Left lung (tissue), 10 donors: ENCODE measurements around the gene ZNF701. TPM values are rescaled to one million over a fixed set of nuclear protein-coding genes. Genes with fewer than 3 reads are reported as not detected.
"Not testable (repeated sequence)": the region's sequence is repeated elsewhere in the genome, so short reads cannot be mapped to it uniquely, and the experiment has no call there.

Experiments used
- ATAC-seq: fragments of 200-7000 bp; cut with Tn5 transposase; one replicate; pipeline ENCODE4 v1.9.1; 2020; ENCODE audit warnings: moderate library complexity
- DNase-seq, 4 donors: peaks; one replicate each; pipeline ENCODE4 v3.0.0-alpha.2; 2013 to 2020
- H3K27ac ChIP-seq, 2 donors: fragments of 200-600 bp; sonication (generic) in 1 of 2; one replicate each; pipeline versions ENCODE4 v1.5.0 to v1.8.0; 2020 to 2021
- H3K27me3 ChIP-seq, 2 donors: fragments of 200-600 bp; sonication (generic) in 1 of 2; one replicate each; pipeline versions ENCODE4 v1.5.0 to v1.8.0; 2020 to 2021
- H3K36me3 ChIP-seq, 2 donors: fragments of 200-600 bp; sonication (generic) in 1 of 2; one replicate each; pipeline versions ENCODE4 v1.5.0 to v1.8.0; 2020 to 2021
- H3K4me1 ChIP-seq, 2 donors: fragments of 200-600 bp; one replicate each; pipeline ENCODE4 v1.8.0; 2021
- H3K4me3 ChIP-seq, 2 donors: fragments of 200-600 bp; sonication (generic) in 1 of 2; one replicate each; pipeline versions ENCODE4 v1.5.0 to v1.8.0; 2020 to 2021; ENCODE audit warnings: mild to moderate bottlenecking in 1 of 2
- H3K9me3 ChIP-seq, 2 donors: fragments of 200-600 bp; sonication (generic) in 1 of 2; one replicate each; pipeline versions ENCODE4 v1.5.0 to v1.8.0; 2020 to 2021
- CTCF ChIP-seq, 2 donors: fragments of 200-600 bp; sonication (generic) in 1 of 2; IDR thresholded peaks; one replicate each; pipeline versions ENCODE4 v1.5.0 to v1.8.0; 2021; ENCODE audit warnings: antibody characterized with exemption in 2 of 2
- intact Hi-C, 2 donors: fragments of 100-400 bp; cut with DNase I; formaldehyde crosslinking; loops; one replicate each; pipeline versions ENCODE4 v1.11.2 to v1.14.2; 2022
- polyA plus RNA-seq, 6 donors: library from polyadenylated mRNA; unstranded; fragments of 120-200 nt; gene quantifications; one replicate each; pipeline ENCODE4 v1.2.1, GENCODE V29; 2013; ENCODE audit not compliant: insufficient read length in 6 of 6
- total RNA-seq, 2 donors: library from RNA; stranded (reverse); fragmentation: NEBNext Ultra II Directional; extraction: Animal tissue kit (Norgen Biotek cat#: 25700); gene quantifications; one replicate each; pipeline ENCODE4 v1.2.1, GENCODE V29; 2021
- donor health status: DM: no; HTN: yes; CAD: no.
- donor health status: DM: no; HTN: no; CAD: no.

ZNF701 gene
- total and polyA plus RNA-seq, 8 donors: 18.1 to 22.3 (median 20.5) TPM

GRCh38 chr19:52536448-52536800 lies 33.7 kb upstream of the ZNF701 start:
- peaks cover 0 to 14% of the 10 kb centered on the region in 2 donors for H3K9me3 ChIP-seq
- peak overlapping the region; percentile 28 to 55 for H3K4me3 ChIP-seq
- TF ChIP-seq CTCF (IDR thresholded peaks at IDR 0.05): no peak
- intact Hi-C loops: no loop called here
- H3K27me3 ChIP-seq: no peaks in the 10 kb centered on the region
- no peaks in the 10 kb centered on the region for H3K36me3 ChIP-seq
- ATAC-seq (peak; percentile 20), DNase-seq (peak in 1 of 4 donors; percentile 5)
- H3K4me1 ChIP-seq: peaks cover 0 to 21% of the 10 kb centered on the region in 2 donors
- H3K27ac ChIP-seq: peak overlapping the region in 1 of 2 donors; percentile 81

- H3K4me3 ChIP-seq, H3K27me3 ChIP-seq, H3K27ac ChIP-seq, H3K36me3 ChIP-seq, intact Hi-C loops, ATAC-seq, DNase-seq: not testable (repeated sequence)
- H3K9me3 ChIP-seq: peaks cover 0 to 17% of the 10 kb centered on the region in 2 donors
- peaks cover 0 to 20% of the 10 kb centered on the region in 2 donors for H3K4me1 ChIP-seq
Measured at GRCh38 chr19:52538815-52539214, 31.3 kb upstream of the ZNF701 start.

GRCh38 chr19:52541176-52541575 lies 28.9 kb upstream of the ZNF701 start:
- H3K27me3 ChIP-seq, DNase-seq, ATAC-seq, intact Hi-C loops, H3K27ac ChIP-seq, H3K4me1 ChIP-seq, H3K4me3 ChIP-seq: not testable (repeated sequence)
- peaks cover 0 to 30% of the 10 kb centered on the region in 2 donors for H3K9me3 ChIP-seq
- H3K36me3 ChIP-seq: peaks cover 0 to 31% of the 10 kb centered on the region in 2 donors

- no peak for DNase-seq
- peaks cover 0 to 35% of the 10 kb centered on the region in 2 donors for H3K36me3 ChIP-seq
- no peak overlapping the region for H3K4me3 ChIP-seq
Measured at GRCh38 chr19:52541608-52542007, 28.5 kb upstream of the ZNF701 start.

GRCh38 chr19:52542541-52542940 lies 27.5 kb upstream of the ZNF701 start:
- H3K4me3 ChIP-seq, intact Hi-C loops, DNase-seq, H3K27me3 ChIP-seq, ATAC-seq, H3K4me1 ChIP-seq, H3K27ac ChIP-seq: not testable (repeated sequence)
- Histone ChIP-seq H3K9me3 (peaks cover 0 to 44% of the 10 kb centered on the region in 2 donors), H3K36me3 (peaks cover 0 to 45% of the 10 kb centered on the region in 2 donors)

More at GRCh38 chr19:52541608-52542007, 28.5 kb upstream of the ZNF701 start:
- no peak for ATAC-seq
- no peaks in the 10 kb centered on the region for H3K27me3 ChIP-seq
- intact Hi-C loops: no loop called here
- TF ChIP-seq CTCF (IDR thresholded peaks at IDR 0.05): no peak
- H3K27ac ChIP-seq: no peak overlapping the region
- peaks cover 0 to 34% of the 10 kb centered on the region in 2 donors for H3K9me3 ChIP-seq
- H3K4me1 ChIP-seq: peaks cover 0 to 5% of the 10 kb centered on the region in 2 donors

GRCh38 chr19:52542984-52543664 lies 27.0 kb upstream of the ZNF701 start:
- TF ChIP-seq CTCF (IDR thresholded peaks at IDR 0.05): no peak

More at GRCh38 chr19:52542984-52543664, 27.0 kb upstream of the ZNF701 start:
- Histone ChIP-seq H3K4me3 (no peak overlapping the region), H3K9me3 (peaks cover 0 to 48% of the 10 kb centered on the region in 2 donors), H3K36me3 (peaks cover 0 to 51% of the 10 kb centered on the region in 2 donors), H3K27me3 (no peaks in the 10 kb centered on the region), H3K4me1 (peaks cover 0 to 5% of the 10 kb centered on the region in 2 donors), H3K27ac (no peak overlapping the region)
- DNase-seq (no peak), ATAC-seq (no peak)
- intact Hi-C loops: no loop called here
